ENCODE measurements around the gene OR6C68.
"Not testable (repeated sequence)": the region's sequence is repeated elsewhere in the genome, so short reads cannot be mapped to it uniquely, and the experiment has no call there.

OR6C68 gene
- total RNA-seq, result 0 reads per million in 2 donors

DNA sequence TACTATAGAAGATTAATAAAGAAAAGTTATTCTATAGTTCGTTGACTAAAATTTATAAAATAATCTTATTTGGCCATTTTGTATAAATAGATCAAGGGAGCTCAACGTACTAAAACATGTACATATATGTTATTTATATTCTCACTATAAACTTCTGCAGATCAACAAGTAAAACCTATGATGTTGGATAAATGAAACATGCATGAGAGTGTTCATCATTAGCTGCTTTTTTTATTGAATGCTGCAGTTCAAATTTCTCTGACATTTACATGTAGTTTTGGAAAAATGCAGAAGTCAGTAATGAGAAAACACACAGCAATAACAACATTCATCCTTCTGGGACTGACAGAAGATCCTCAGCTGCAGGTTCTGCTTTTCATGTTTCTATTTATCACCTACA, at the start of gene OR6C68:
TSS of gene OR6C68 (plus strand) at position 301 of the 400 bp plus-strand sequence. CDS start at position 301, 0 bp downstream.
- DNase-seq, result no peak

DNA sequence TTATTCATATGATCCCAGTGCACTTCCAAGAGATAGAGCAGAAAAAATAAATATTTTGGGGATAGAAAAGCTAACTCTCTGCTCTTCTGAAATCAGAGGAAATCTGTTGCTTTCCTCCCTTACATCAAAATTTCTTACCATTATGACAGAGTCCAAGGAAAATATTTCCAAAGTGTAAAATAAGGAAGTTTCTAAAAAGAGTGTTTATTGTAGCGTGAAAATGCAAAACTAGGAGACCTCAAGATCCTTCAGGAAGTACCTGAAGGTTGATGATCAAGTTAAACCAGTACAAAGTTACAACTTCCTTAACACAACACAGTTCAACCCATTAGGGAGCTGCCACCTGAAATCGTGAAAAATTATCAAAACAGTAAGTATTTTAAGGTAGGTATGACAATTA, 48.4 kb upstream of the OR6C68 start, which contains the start of gene OR6C2:
TSS of gene OR6C2 (plus strand) at position 301 of the 400 bp plus-strand sequence. CDS start 8,138 bp downstream, outside the sequence.
- DNase-seq, result no peak

DNA sequence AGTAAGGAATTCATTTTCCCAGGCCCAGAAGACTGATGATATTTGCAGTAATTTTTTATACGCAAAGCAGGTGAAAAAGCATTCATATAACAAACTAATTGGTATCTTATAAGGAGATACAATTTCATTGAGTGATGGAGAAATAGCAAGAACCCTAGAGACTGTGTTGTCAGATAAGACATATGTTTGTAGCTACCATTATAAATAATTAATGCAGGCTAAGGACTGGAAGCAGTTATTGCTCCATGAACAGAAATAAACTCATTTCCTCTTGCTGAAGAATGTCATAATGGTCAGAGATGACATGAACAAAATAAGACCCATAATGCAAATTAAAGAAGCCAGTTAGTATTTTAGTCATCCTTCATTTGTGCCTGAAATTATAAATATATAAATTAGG, 46.8 kb upstream of the OR6C68 start:
- no peak for DNase-seq

DNA sequence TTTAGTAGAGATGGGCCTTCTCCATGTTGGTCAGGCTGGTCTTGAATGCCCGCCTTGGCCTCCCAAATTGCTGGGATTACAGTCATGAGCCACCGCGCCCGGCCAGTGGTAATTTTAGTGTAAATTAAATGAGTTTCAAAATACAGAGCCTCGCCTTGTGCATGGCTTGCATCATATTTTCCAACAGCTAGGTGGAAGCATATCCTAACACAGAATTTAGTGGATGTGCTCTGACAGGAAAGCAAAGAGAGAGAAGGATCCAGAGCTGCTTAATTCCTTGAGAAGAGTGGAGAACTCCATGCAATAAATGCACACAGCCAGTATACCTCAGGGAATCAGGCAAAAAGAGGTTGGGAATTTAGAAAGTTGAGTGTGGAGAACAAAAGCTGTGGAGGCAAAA, 45.9 kb upstream of the OR6C68 start:
- no peak for DNase-seq

DNA sequence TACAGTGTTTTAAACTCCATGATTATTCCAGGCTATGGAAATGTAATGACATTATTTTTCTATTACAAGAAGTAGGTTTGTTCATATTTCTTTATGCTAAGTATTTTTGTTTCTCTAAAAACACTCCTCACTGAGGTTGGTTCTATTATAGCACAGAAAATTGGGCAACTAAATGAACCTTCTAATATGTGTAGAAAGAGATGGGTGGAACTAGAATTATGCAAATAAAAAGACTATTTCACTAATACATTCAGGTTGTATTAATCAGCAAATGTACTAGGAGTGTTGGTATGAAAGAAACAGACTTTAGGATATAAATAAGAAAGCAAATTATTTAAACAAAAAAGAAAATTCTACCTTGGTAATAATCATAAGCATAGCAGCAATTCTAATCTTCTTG, 43.4 kb upstream of the OR6C68 start:
- DNase-seq, result no peak

DNA sequence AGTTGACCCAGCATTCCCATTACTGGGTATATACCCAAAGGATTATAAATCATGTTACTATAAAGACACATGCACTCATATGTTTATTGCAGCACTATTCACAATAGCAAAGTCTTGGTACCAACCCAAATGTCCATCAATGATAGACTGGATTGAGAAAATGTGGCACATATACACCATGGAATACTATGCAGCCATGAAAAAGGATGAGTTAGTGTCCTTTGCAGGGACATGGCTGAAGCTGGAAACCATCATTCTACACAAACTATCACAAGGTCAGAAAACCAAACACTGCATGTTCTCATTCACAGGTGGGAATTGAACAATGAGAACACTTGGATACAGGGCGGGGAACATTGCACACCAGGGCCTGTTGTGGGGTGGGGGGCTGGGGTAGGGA, 27.3 kb upstream of the OR6C68 start:
- not testable (repeated sequence) for DNase-seq

DNA sequence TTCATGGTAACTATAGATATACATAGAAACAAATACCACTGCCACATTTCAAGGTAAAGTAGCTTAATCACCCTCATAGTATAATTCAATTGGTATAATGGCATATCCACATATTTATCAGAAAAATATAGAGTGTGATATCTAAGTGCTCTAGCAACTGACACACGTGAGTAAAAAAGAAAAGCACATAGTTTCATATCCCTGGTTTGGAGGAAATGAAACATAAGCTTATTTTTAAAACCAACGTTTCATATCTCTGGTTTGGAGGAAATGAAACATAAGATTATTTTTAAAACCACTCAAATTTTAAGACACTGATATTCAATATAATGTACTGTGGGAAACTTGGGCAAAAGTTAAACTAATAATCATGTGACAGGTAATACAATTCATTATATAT, 24.3 kb upstream of the OR6C68 start:
- no peak for DNase-seq

DNA sequence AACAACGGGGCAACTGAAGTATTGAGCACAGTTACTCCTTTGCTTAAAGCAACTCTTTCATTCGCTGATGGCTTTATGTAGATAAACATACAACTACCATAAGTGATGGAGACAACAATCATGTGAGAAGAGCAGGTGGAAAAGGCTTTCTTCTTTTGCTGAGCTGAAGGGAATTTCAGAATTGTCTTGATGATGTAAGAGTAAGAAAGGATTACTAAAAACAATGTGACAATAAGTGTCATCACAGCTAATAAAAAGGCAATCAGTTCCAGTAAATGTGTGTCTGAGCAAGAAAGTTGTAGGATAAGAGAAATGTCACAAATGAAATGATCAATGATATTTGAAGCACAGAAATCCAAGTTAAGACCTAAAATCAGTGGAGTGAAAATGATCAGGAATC, 22.9 kb upstream of the OR6C68 start:
- no peak for DNase-seq

DNA sequence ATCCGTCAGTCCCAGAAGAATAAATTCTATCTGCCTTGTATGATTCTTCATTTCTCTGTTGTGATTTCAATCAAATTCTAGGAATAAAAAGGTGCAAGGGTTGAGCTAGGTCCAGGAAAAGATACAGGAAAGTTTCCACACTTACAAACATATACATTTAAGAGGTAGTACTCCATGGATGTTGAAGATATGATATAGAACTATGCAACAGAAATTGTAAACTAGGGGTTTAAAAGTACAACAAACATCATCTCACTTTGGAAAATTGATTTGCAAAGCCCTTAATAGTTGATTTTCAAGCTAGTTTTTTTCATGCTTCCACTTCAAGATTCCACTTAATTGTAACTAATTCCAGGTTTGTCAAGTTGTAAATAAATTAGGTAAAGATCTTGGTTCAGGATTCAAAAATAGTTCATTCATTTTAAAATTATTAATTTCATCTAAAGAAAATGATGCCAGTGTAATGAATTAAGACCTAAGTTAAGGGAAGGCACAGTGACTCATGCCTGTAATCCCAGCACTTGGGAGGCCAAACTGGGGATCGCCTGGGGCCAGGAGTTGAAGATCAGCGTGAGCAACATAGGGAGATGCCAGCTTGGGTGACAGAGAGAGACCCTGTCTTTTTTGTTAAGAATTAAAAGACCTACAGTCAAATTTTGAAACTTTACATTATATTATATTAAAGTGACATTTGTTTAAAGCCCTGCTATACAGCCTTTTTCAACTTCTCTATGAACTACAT, 21.9 kb upstream of the OR6C68 start, which contains the start of gene OR6C70:
TSS of gene OR6C70 (minus strand) at position 51 of the 742 bp plus-strand sequence. CDS start at position 51, 0 bp downstream.
- DNase-seq, result no peak

DNA sequence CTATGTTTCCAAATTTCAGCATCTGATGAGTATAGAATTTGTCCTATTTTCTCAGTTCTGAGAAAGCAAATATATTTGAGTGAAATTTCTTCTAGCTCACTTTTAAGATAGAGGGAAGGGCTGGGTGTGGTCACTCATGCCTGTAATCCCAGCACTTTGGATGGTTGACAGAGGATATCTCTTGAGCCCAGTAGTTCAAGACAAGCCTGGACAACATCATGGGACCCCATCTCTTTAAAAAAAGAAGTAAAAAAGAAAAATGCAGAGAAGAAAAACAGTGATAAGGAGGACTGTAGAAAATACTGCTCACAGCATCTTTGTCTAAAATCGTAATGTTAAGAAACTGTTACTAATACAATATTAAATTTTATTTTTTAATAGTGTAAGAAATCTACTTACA, 19.9 kb upstream of the OR6C68 start:
- no peak for DNase-seq

DNA sequence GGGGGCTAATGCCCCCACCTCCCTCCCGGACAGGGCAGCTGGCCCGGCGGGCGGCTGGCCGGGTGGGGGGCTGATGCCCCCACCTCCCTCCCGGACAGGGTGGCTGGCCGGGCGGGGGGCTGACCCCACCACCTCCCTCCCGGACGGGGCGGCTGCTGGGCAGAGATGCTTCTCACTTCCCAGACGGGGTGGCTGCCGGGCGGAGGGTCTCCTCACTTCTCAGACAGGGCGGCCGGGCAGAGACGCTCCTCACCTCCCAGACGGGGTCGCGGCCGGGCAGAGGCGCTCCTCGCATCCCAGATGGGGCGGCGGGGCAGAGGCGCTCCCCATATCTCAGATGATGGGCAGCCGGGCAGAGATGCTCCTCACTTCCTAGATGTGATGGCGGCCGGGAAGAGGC, 13.0 kb upstream of the OR6C68 start:
- DNase-seq, result not testable (repeated sequence)

DNA sequence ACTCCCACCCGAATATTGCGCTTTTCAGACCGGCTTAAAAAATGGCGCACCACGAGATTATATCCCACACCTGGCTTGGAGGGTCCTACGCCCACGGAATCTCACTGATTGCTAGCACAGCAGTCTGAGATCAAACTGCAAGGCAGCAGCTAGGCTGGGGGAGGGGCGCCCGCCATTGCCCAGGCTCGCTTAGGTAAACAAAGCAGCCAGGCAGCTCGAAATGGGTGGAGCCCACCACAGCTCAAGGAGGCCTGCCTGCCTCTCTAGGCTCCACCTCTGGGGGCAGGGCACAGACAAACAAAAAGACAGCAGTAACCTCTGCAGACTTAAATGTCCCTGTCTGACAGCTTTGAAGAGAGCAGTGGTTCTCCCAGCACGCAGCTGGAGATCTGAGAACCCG, 7.9 kb upstream of the OR6C68 start:
- not testable (repeated sequence) for DNase-seq

DNA sequence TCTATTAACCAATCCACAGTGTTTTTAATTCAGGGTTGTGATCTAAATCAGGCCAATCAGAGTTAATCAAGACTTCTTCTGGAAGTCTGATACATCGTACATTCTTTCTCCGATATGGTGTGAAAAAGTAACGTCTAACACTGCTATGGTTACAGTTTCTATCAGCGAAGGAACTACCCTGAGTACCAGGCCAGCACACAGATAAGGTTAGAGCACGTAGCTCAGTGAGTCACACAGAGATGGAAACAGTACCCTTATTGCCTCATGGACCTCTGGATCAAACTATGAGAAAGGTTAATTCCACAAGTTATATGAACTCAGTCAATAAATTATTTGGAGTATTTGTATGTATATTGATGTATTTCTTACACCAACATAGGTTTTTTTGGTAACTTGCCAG, 3.3 kb downstream of the OR6C68 start:
- no peak for DNase-seq

DNA sequence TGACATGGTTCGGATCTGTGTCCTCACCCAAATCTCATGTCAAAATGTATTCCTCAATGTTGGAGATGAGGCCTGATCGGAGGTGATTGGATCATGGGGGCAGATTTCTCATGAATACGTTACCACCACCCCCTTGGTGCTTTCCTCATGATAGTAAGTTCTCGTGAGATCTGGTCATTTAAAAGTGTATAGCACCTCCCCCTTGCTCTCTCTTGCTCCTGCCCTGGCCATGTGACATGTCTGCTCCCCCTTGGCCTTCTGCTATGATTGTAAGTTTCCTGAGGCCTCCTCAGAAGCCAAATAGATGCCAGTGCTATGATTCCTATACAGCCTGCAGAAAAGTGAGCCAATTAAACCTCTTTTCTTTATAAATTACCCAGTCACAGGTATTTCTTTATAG, 7.1 kb downstream of the OR6C68 start:
- DNase-seq, result no peak

DNA sequence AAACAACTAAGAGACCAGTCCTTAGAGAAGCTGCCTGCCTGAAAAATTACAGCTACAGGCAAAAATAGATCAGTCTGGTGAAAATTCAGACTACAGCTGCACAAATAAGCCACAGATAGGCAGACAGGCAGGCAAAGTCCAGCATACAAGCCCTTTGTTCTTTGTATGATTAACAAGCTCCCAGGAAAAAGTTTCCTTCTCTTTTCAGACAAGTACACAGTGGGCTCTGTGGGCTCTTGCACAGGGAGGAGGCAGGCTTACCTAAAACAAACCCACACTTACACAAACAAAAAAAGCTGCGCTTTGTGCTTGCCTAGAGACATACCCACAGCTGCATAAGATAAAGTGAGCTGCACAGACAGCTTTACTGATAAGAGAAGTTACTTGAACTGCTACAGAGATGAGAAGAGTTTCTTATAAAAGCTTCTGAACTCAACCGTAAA, 7.7 kb downstream of the OR6C68 start:
- DNase-seq, result no peak

DNA sequence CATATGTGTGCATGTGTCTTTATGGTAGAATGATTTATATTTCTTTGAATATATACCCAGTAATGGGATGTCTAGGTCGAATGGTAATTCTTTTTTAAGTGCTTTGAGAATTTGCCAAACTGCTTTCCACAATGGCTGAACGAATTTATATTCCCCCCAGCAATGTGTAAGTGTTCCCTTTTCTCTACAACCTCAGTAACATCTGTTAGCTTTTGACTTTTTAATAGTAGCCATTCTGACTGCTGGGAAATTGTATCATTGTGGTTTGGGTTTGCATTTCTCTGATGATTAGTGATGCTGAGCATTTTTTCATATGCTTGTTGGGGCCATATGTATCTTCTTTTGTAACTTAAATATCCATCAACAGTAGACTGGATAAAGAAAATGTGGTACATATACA, 9.4 kb downstream of the OR6C68 start:
- DNase-seq, result no peak

DNA sequence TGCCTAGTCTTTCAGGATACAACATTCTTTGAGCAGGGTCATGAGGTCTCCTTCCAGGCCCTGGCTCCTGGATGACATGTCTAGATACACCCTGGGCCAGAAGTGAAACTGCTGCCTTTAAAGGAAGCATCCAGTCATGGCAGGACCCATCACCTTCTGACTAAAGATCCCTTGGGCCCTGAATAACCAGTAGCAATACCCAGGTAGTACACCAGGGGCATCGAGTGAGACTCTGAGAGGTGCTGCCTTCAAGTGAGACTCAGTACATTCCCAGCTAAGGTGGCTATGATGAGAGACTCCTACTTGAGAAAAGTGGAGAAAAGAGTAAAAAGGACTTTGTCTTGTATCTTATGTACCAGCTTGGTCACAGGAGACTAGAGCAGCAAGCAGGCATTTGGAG, 23.5 kb downstream of the OR6C68 start:
- no peak for DNase-seq

DNA sequence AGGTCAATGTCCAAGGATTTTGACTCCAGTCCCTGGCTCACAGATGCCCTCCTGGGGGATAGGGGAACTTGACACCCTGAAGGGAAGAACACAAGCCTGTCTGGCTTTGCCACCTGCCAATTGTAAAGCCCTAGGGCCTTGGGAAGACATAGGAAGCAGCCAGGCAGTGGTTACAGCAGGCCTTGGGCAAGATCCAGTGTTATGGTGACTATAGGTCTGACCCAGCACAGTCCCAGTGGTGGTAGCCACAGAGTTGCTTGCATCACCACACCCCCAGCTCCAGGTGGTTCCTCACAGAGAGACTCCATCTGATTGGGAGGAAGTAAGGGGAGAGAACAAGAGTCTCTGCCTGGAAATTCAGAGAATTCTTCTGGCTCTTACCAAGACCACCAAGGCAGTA, 24.2 kb downstream of the OR6C68 start:
- DNase-seq, result no peak
